GM18870 (cell line): Measurements from ENCODE around the gene HIPK2.
"Not testable (repeated sequence)": the region's sequence is repeated elsewhere in the genome, so short reads cannot be mapped to it uniquely, and the experiment has no call there.

Experiments
- ATAC-seq: cut with Tn5 transposase; IDR thresholded peaks from one replicate; pipeline ENCODE4 v1.9.1; 2021; ENCODE audit warnings: moderate library complexity; ENCODE audit not compliant: unreplicated experiment

The HIPK2 gene

DNA sequence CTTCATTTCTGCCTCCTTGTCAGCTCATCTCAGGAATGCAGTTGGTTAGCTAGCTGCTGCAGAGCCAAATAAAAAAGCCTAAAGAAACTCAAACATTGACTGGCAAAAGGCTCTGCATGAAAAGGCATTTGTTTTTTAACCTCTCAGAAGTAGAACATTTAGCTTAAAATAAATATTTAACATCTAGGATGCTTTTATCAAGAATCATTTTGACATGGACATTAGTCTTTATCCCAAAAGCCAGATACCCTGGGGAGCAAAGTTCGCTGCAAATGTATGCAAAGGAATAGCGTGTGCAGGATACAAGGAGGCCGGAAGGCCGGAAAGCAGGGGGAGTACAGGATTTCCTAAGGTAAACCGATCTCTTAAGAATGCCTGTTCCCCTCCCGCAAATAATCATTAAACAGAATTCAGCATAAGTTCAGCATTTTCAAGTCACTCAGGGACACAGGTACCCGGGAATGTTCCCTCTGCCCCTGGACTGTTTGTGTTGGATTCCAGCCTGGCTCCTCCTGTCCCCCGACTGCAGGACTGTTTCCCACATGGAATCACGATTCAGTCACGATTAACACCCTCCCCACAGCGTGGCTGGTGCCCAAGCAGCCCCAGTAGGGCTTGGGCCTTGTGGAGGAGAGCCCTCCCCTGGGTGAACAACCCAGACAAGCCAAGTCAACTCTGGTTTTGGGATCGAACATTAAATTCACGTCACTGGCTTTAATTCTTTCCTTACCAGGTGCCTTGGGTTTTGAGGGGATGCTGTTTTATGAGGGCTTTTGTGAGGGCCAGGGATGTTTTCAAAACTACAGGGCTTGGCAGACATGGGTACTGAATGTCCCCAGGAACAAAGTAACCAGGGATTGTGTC lies 97.8 kb downstream of the HIPK2 start:
- no peak for ATAC-seq

DNA sequence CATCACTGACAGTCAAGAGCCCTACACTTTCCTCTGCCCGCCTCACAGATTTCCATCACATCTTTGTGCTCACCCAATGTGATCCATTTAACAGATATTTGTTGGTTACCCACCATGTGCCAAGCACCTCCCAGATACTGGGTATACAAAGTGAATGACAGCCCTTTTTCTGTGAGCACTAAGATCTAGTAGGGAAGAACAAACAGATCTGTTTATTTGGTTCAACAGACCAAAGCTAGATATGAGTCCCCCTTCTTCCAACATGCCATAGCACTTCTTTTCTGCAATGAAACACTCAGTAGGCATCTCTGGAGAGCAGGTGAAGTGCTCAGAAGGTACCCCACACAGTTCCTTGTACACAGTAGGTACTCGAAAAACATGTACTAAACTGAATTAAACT lies 101.4 kb downstream of the HIPK2 start:
- no peak for ATAC-seq

DNA sequence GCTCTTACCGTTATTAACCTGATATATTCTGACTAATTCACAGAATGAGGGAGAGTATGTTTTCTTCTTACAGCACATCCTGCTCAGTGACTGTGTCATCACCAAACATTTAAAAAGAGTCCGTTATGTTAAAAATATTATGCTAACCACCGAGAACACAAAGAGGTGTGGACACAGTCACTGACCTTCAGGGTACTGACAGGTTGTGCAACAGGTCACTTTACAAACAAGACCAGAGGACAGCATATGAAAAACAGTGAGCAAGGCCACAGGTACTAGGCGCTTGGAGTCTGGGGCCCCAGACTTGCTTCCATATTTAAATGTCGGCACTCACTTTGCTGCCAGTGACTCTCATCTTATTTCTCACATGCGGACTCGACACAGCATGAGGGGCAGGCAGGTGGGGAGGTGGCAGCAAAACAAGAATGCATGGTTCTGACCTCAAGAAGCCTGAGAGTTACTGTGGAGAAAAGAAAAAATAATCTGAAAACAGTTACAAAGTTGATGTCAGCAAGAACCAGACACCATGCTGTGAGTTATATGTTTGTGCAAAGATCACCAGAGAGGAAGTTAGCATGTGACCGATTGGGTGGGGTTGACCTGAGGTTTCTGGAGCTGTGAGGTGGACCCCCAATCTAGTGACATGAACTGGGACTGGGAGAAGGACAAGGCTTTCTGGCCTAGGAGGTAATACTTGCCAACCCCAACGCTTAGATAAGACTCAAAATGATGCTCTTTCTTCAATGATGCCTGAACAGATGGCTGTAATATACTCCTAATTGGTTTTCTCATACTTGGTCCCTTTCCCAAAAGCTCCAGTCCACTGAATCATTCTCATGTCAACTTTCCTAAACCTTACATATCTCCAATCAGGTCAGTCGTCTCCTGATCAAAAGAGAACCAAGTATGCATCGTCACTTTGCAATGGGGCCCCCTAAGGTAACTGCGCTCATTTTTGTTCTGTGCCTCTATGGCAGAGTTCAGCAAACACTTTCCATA lies 102.4 kb downstream of the HIPK2 start:
- ATAC-seq: no peak

- ATAC-seq: no peak
Measured at GRCh38 chr7:139674752-139675126, 103.1 kb downstream of the HIPK2 start.

GRCh38 chr7:139674341-139674740 lies 103.5 kb downstream of the HIPK2 start:
- ATAC-seq: no peak

DNA sequence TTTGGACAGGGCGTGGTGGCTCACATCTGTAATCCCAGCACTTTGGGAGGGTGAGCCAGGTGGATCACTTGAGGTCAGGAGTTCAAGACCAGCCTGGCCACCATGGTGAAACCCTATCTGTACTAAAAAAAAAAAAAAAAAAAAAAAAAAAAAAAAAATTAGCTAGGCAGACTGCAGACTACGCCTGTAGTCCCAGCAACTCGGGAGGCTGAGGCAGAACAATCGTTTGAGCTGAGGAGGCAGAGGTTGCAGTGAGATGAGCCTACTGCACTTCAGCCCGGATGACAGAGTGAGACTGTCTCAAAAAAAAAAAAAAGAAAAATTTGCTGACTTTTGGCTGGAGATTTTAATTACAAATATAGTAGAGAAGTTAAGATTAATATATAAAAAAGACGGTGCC lies 104.0 kb downstream of the HIPK2 start:
- no peak for ATAC-seq

DNA sequence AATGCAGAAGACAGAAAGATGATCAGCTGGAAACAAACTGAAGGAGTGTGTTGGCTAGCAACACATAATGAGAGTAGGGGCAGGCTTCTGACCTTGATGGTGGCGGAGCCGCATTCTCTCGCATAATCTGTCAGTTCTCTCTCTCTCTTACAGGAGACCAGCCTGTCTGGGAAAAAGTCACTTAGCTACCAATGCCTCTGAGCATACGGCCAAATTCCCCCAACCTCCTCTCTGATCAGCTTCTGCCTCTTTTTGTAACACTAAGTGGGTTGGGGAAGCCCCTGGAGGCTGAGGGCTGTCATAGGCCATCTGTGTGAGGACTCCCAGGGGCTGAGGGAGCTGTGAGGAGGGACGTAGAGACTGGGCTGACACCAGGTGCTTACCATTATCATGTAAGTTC lies 104.6 kb downstream of the HIPK2 start:
- peak; percentile 83 for ATAC-seq

DNA sequence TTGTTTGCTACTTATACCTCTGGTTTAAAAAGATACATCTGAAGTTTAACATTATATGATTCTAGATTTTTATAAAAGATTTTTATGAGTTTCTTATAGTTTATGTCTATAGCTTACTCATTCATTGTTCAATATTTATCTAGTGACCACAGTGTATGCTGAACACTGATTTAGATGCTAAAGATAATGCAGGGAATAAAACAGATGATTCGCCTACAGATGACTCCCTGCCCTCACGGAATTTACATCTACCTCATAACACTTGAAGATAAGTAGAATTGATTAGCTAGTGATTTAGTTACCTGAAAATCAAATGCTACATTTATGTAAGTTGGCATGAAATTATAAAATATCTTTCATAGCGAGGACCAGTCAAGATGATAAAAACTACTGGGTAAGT lies 105.8 kb downstream of the HIPK2 start:
- ATAC-seq: no peak

DNA sequence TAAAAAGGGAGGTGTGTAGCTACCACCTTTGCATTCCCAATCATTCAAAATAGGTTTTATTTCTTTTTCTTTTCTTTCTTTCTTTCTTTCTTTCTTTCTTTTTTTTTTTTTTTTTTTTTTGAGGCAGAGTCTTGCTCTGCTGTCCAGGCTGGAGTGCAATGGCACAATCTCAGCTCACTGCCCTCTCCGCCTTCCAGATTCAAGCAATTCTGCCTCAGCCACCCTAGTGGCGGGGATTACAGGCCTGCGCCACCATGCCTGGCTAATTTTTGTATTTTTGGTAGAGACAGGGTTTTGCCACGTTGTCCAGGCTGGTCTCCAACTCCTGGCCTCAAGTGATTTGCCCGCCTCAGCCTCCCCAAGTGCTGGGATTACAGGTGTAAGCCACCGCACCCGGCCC lies 107.1 kb downstream of the HIPK2 start:
- not testable (repeated sequence) for ATAC-seq

DNA sequence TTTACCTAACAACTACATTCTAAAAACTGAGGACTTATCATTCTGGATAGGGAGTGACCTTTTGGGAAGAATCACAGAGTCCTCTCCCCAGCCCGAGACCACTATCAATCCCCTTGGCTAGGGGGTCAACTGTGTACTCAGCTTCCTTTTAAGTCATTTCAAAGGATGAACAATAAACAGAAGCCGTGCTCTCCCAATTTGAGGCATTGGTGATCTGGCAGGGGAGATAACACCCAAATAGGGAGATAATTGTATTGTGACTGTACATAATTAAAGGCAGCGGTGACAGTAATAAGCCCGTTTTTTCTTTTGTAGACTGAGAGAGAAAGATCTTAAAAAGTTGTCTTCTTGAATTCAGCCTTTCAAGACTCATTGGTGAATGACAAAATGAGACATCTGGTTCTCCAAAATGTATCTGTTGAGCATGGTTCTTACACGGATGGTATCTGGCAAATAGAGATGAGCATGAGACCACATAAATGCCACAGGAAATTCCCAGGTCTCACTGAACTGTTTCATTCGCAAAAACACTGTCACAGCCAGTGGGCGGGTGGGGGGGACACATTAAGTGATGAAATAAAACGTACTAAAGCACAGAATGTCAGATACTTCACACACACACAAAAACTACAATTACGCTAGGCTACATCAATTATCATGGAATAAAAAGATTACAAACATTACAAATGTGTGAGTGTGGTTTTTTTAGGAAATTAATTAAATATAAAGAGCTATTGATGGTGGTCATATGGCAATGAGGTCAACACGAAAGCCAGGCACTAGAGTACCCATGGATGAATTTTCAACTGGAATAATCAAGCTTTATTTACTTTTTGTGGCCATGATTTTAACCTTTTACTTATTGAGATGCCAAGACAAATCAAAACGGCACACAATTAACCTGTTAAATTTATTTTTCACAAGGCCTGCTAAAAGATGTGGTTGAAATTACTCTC lies 108.4 kb downstream of the HIPK2 start:
- ATAC-seq: no peak

GRCh38 chr7:139667377-139667776 lies 110.4 kb downstream of the HIPK2 start:
- no peak for ATAC-seq

DNA sequence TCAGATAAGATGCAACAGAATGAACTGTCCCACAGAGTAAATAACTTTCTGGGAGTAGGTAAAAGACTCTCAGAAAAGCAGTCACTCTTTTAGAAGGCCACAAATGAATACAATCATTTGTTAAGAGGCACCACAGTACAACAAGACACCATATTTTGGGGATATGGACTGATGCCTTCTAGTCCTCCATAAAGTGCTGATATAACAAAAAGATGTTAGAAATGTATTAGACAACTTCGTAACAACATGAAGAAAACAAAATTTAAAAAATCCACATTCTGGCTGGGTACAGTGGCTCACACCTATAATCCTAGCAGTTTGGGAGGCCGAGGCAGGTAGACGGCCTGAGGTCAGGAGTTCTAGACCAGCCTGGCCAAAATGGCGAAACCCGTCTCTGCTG lies 111.3 kb downstream of the HIPK2 start:
- ATAC-seq: no peak

DNA sequence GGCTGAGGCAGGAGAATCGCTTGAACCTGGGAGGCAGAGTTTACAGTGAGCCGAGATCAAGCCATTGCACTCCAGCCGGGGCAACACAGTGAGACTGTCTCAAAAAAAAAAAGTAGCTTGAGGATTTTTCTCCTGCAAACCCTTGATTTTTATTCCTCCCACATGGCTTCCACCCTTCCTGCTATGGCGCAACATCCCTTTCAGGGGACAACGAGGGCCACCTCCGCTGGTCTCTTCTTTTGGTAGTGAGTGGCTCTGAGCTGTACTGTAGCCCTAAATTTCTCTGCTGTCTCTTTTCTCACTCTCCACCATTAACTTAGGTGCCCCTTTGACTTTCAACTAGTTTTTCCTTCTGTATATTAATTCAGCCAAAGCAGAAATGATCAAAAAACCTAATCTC lies 113.4 kb downstream of the HIPK2 start:
- ATAC-seq: no peak

- ATAC-seq: no peak
Measured at GRCh38 chr7:139663608-139664177, 114.1 kb downstream of the HIPK2 start.

- ATAC-seq: no peak
Measured at GRCh38 chr7:139661903-139662302, 115.9 kb downstream of the HIPK2 start.

- ATAC-seq: no peak
Measured at GRCh38 chr7:139661043-139661440, 116.8 kb downstream of the HIPK2 start.

- no peak for ATAC-seq
Measured at GRCh38 chr7:139660317-139661042, 117.3 kb downstream of the HIPK2 start.

DNA sequence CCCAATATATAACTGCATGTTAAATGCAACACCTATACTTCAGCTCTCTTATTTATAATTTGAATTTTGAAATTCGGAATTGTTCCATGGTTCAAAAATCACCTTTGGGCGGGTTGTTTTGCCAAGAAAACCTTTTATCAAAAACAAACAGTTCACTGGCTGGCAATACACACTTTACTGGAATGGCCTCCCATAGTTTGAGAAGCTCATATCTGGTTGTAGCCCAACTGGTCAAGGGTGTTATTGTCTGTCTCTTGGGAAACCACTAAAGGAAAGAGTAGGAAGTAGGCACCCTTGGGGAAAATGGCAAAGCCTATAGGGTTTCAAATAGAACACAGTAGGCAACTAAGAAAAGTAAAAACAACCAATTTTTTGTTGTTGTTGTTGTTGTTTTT lies 117.9 kb downstream of the HIPK2 start:
- no peak for ATAC-seq

- no peak for ATAC-seq
Measured at GRCh38 chr7:139658908-139659675, 118.7 kb downstream of the HIPK2 start.
